BLaER1 treated with 17β-estradiol and CSF1 and Interleukin-3, amounts not matched to agents 10 nM and 100 nM (cell line): ENCODE results near the gene IGFBP1.

Experiments
- H3K27ac ChIP-seq, 11 experiments: shearing (Covaris generic); formaldehyde crosslinking; 2 replicates each; pipeline ENCODE4 v1.8.1; 2022
- H3K27me3 ChIP-seq, 11 experiments: shearing (Covaris generic); formaldehyde crosslinking; 2 replicates each; pipeline ENCODE4 v1.8.1; 2022
- H3K36me3 ChIP-seq, 11 experiments: shearing (Covaris generic); formaldehyde crosslinking; 2 replicates each; pipeline ENCODE4 v1.8.1; 2022
- H3K4me1 ChIP-seq, 10 experiments: shearing (Covaris generic); formaldehyde crosslinking; 2 replicates each; pipeline ENCODE4 v1.8.1; 2022
- H3K4me2 ChIP-seq, 11 experiments: shearing (Covaris generic); formaldehyde crosslinking; 2 replicates each; pipeline ENCODE4 v1.8.1; 2022
- H3K4me3 ChIP-seq, 10 experiments: shearing (Covaris generic); formaldehyde crosslinking; 2 replicates each; pipeline ENCODE4 v1.8.1; 2022
- H3K9ac ChIP-seq, 11 experiments: shearing (Covaris generic); formaldehyde crosslinking; 2 replicates each; pipeline ENCODE4 v1.8.1; 2022
- H3K9me3 ChIP-seq, 11 experiments: shearing (Covaris generic); formaldehyde crosslinking; replicated peaks in 1 of 11; 2 replicates each; pipeline ENCODE4 v1.8.1; 2022
- H4K20me1 ChIP-seq, 11 experiments: shearing (Covaris generic); formaldehyde crosslinking; 2 replicates each; pipeline ENCODE4 v1.8.1; 2022
- Cebpa-rat ChIP-seq, 11 experiments: shearing (Covaris generic); IDR thresholded peaks; 2 replicates each; pipeline ENCODE4 v1.8.1; 2022

Gene IGFBP1

GRCh38 chr7:45921381-45921698 is 33.1 kb downstream of the IGFBP1 start:
- Histone ChIP-seq H3K9me3 (peaks cover 0 to 10% (median 4%) of the 10 kb centered on the region in 11 experiments; a peak in 7 of 22 replicates), H4K20me1 (peaks cover 0 to 17% (median 0%) of the 10 kb centered on the region in 11 experiments; a peak in 6 of 22 replicates), H3K27me3 (peaks cover 56 to 66% (median 59%) of the 10 kb centered on the region in 11 experiments), H3K4me2 (peak overlapping the region; percentile 83 to 94 (median 92)), H3K4me3 (peak overlapping the region; percentile 49 to 68 (median 59)), H3K27ac (no peak overlapping the region), H3K4me1 (peaks cover 19 to 27% (median 22%) of the 10 kb centered on the region in 10 experiments), H3K9ac (no peak overlapping the region), H3K36me3 (no peaks in the 10 kb centered on the region)
- TF ChIP-seq Cebpa-rat (IDR thresholded peaks at IDR 0.05), result no peak

- peak overlapping the region in 8 of 10 experiments; percentile 54 to 68 (median 60); a peak in 6 of 20 replicates for H3K4me3 ChIP-seq
- H3K9ac ChIP-seq, result no peak overlapping the region
- no peak for TF ChIP-seq Cebpa-rat (IDR thresholded peaks at IDR 0.05)
Measured at GRCh38 chr7:45921699-45922519, 33.6 kb downstream of the IGFBP1 start.

GRCh38 chr7:45922810-45923209 is 34.5 kb downstream of the IGFBP1 start:
- Histone ChIP-seq H3K27ac (no peak overlapping the region), H3K9me3 (peaks cover 0 to 10% (median 4%) of the 10 kb centered on the region in 11 experiments; a peak in 7 of 22 replicates), H3K27me3 (peaks cover 53 to 63% (median 56%) of the 10 kb centered on the region in 11 experiments), H3K4me3 (peak overlapping the region in 5 of 10 experiments; percentile 8 to 38 (median 26); a peak in 6 of 20 replicates), H4K20me1 (peaks cover 0 to 17% (median 0%) of the 10 kb centered on the region in 11 experiments; a peak in 6 of 22 replicates), H3K4me2 (peak overlapping the region; percentile 24 to 83 (median 53)), H3K9ac (no peak overlapping the region), H3K4me1 (peaks cover 19 to 27% (median 22%) of the 10 kb centered on the region in 10 experiments), H3K36me3 (no peaks in the 10 kb centered on the region)
- TF ChIP-seq Cebpa-rat (IDR thresholded peaks at IDR 0.05), result no peak

More at GRCh38 chr7:45921699-45922519, 33.6 kb downstream of the IGFBP1 start:
- H3K27ac ChIP-seq, result no peak overlapping the region
- H4K20me1 ChIP-seq, result peaks cover 0 to 17% (median 0%) of the 10 kb centered on the region in 11 experiments; a peak in 6 of 22 replicates
- H3K9me3 ChIP-seq, result peaks cover 0 to 10% (median 4%) of the 10 kb centered on the region in 11 experiments; a peak in 7 of 22 replicates
- H3K36me3 ChIP-seq, result no peaks in the 10 kb centered on the region
- peak overlapping the region; percentile 33 to 93 (median 91); a peak in 21 of 22 replicates for H3K4me2 ChIP-seq
- peaks cover 19 to 27% (median 22%) of the 10 kb centered on the region in 10 experiments for H3K4me1 ChIP-seq
- H3K27me3 ChIP-seq, result peaks cover 56 to 66% (median 59%) of the 10 kb centered on the region in 11 experiments

GRCh38 chr7:45923290-45923689 is 35.0 kb downstream of the IGFBP1 start:
- Histone ChIP-seq H3K9me3 (peaks cover 0 to 10% (median 4%) of the 10 kb centered on the region in 11 experiments; a peak in 7 of 22 replicates), H3K4me1 (peaks cover 19 to 27% (median 22%) of the 10 kb centered on the region in 10 experiments), H3K36me3 (no peaks in the 10 kb centered on the region), H4K20me1 (peaks cover 0 to 17% (median 0%) of the 10 kb centered on the region in 11 experiments; a peak in 6 of 22 replicates), H3K27ac (no peak overlapping the region), H3K4me2 (peak overlapping the region; percentile 24 to 83 (median 53); a peak in 18 of 22 replicates), H3K9ac (no peak overlapping the region), H3K27me3 (peaks cover 49 to 58% (median 51%) of the 10 kb centered on the region in 11 experiments), H3K4me3 (peak overlapping the region in 2 of 10 experiments; percentile 38; a peak in 3 of 20 replicates)
- TF ChIP-seq Cebpa-rat (IDR thresholded peaks at IDR 0.05), result no peak

- Histone ChIP-seq H3K4me2 (no peak overlapping the region), H3K27ac (no peak overlapping the region), H3K9ac (no peak overlapping the region), H3K9me3 (peaks cover 0 to 10% (median 4%) of the 10 kb centered on the region in 11 experiments; a peak in 8 of 22 replicates), H3K4me1 (peaks cover 19 to 27% (median 22%) of the 10 kb centered on the region in 10 experiments), H3K27me3 (peaks cover 43 to 53% (median 46%) of the 10 kb centered on the region in 11 experiments), H3K36me3 (no peaks in the 10 kb centered on the region), H4K20me1 (peaks cover 0 to 17% (median 0%) of the 10 kb centered on the region in 11 experiments; a peak in 6 of 22 replicates), H3K4me3 (no peak overlapping the region)
- no peak for TF ChIP-seq Cebpa-rat (IDR thresholded peaks at IDR 0.05)
Measured at GRCh38 chr7:45923818-45924217, 35.5 kb downstream of the IGFBP1 start.

- Histone ChIP-seq H3K4me1 (peaks cover 19 to 27% (median 22%) of the 10 kb centered on the region in 10 experiments), H3K36me3 (no peaks in the 10 kb centered on the region), H3K4me3 (no peak overlapping the region), H4K20me1 (peaks cover 0 to 17% (median 0%) of the 10 kb centered on the region in 11 experiments; a peak in 6 of 22 replicates), H3K27ac (no peak overlapping the region), H3K9ac (no peak overlapping the region), H3K9me3 (peaks cover 0 to 11% (median 4%) of the 10 kb centered on the region in 11 experiments; a peak in 8 of 22 replicates), H3K27me3 (peaks cover 39 to 48% (median 41%) of the 10 kb centered on the region in 11 experiments), H3K4me2 (no peak overlapping the region)
- TF ChIP-seq Cebpa-rat (IDR thresholded peaks at IDR 0.05), result no peak
Measured at GRCh38 chr7:45924283-45924682, 36.0 kb downstream of the IGFBP1 start.

- H3K27ac ChIP-seq, result no peak overlapping the region
- no peak overlapping the region for H3K4me3 ChIP-seq
- peaks cover 4 to 14% (median 7%) of the 10 kb centered on the region in 11 experiments for H3K27me3 ChIP-seq
- no peak overlapping the region for H3K4me2 ChIP-seq
- peaks cover 3 to 4% (median 4%) of the 10 kb centered on the region in 10 experiments; a peak in 19 of 20 replicates for H3K4me1 ChIP-seq
- H3K36me3 ChIP-seq, result no peaks in the 10 kb centered on the region
- peaks cover 0 to 8% (median 0%) of the 10 kb centered on the region in 11 experiments; a peak in 1 of 22 replicates for H3K9me3 ChIP-seq
- TF ChIP-seq Cebpa-rat (IDR thresholded peaks at IDR 0.05), result no peak
- no peaks in the 10 kb centered on the region for H4K20me1 ChIP-seq
- H3K9ac ChIP-seq, result no peak overlapping the region
Measured at GRCh38 chr7:45927721-45928120, 39.4 kb downstream of the IGFBP1 start.

GRCh38 chr7:45930967-45931366 is 42.7 kb downstream of the IGFBP1 start:
- H3K9ac ChIP-seq, result no peak overlapping the region
- no peak overlapping the region for H3K27ac ChIP-seq
- no peak overlapping the region for H3K4me2 ChIP-seq
- no peak for TF ChIP-seq Cebpa-rat (IDR thresholded peaks at IDR 0.05)
- no peaks in the 10 kb centered on the region for H3K36me3 ChIP-seq
- H3K4me3 ChIP-seq, result no peak overlapping the region
- peaks cover 0 to 8% (median 0%) of the 10 kb centered on the region in 11 experiments; a peak in 1 of 22 replicates for H3K9me3 ChIP-seq
- H3K4me1 ChIP-seq, result no peaks in the 10 kb centered on the region
- H4K20me1 ChIP-seq, result no peaks in the 10 kb centered on the region
- H3K27me3 ChIP-seq, result no peaks in the 10 kb centered on the region

- H3K4me2 ChIP-seq, result peak overlapping the region in 6 of 11 experiments; percentile 28 to 59 (median 42); a peak in 10 of 22 replicates
- H4K20me1 ChIP-seq, result no peaks in the 10 kb centered on the region; a peak in 1 of 22 replicates
- H3K4me3 ChIP-seq, result no peak overlapping the region
- H3K9ac ChIP-seq, result no peak overlapping the region
- peak overlapping the region in 2 of 11 experiments; percentile 26 to 41; a peak in 1 of 22 replicates for H3K27ac ChIP-seq
- peaks cover 8 to 46% (median 27%) of the 10 kb centered on the region in 10 experiments; a peak in 18 of 20 replicates for H3K4me1 ChIP-seq
- H3K27me3 ChIP-seq, result no peaks in the 10 kb centered on the region
- peaks cover 11 to 26% (median 16%) of the 10 kb centered on the region in 11 experiments; a peak in 20 of 22 replicates for H3K9me3 ChIP-seq
- peak in 9 of 11 experiments; percentile 16 to 81 (median 34); a peak in 8 of 22 replicates for TF ChIP-seq Cebpa-rat (IDR thresholded peaks at IDR 0.05)
- H3K36me3 ChIP-seq, result no peaks in the 10 kb centered on the region
Measured at GRCh38 chr7:45937301-45937700, 49.0 kb downstream of the IGFBP1 start.
